GM20431 (cell line): Measurements from ENCODE around the gene MTSS2.

Source experiments
- in situ Hi-C: fragments of 300-500 bp; cut with MseI, MboI; formaldehyde crosslinking; loops from one replicate; pipeline ENCODE4 v1.15.0; 2020; ENCODE audit warnings: low sequenced_read_pairs; ENCODE audit not compliant: unreplicated experiment

MTSS2 gene

DNA sequence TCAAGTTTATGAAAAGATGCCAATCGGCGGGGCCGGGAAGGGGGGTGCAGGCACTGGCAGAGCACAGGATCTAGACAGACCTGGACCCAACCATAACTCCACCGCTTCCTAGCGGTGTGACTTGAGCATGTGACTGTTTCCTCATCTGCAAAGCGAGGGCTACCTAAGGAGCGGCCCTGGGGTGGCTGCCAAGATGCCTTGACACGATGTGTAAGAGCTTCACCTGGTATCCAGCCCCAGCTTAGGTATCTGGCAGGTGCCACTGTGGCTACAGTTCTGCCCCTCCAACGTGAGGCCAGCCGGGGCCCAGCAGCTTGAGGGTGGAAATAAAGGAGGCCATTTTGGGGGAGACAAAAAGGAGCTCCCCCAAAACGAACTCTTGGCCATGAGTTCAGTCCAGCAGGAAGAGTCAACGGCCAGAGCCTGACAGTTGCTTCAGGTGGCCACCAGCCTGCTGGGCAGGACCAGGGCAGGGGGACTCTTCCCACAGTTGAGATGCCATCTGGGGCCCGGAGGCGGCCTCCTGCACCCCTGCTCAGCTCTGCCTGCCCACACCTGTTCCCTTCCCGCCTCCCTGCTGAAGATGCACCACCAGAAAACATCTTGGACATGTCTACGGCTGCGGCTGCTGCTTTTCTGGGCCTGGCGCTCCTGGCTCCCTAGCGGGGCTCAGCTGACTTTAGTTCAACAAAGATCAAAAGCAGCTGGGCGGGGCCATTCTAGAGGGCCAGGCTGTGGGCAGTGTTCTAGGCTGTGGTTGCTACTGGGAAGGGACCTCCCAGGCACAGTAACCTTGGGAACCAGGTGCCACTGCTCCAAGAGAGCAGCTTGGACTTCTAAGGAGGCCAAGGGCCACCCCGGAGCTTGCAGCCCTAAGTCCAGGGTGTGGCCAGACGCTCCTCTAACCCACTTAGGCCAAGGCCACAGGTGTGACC is 3.4 kb upstream of the MTSS2 start:
- in situ Hi-C loops: loop anchor here (10.0 kb wide), 1 partner anchor 85 kb away; no protein-coding TSS in a partner anchor

DNA sequence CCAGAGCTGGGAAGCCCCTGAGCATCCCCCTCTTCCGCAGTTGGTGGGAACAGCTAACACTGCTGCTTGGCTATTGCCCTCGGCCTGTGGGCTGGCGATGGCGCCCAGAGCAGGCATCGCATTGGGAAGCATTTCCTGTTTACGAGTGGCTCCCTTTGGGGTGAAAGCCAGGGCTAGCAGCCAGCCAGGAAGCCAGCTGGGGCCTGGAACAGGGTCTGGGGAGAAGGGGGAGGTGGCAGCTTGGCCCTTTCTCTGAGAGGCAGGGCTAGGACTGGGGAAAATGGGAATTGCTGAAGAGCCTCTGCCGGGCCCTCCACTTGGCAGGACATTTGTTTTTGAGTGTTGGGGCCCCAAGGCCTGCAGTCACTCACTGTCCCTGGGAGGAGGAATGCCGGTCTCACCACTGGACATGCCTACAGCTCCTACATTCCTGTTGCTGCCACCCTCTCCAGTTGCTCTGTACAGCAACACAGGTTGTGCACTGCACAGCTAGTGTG is 2.4 kb upstream of the MTSS2 start:
- in situ Hi-C loops: loop anchor here (10.0 kb wide), 1 partner anchor 87 kb away; no protein-coding TSS in a partner anchor

DNA sequence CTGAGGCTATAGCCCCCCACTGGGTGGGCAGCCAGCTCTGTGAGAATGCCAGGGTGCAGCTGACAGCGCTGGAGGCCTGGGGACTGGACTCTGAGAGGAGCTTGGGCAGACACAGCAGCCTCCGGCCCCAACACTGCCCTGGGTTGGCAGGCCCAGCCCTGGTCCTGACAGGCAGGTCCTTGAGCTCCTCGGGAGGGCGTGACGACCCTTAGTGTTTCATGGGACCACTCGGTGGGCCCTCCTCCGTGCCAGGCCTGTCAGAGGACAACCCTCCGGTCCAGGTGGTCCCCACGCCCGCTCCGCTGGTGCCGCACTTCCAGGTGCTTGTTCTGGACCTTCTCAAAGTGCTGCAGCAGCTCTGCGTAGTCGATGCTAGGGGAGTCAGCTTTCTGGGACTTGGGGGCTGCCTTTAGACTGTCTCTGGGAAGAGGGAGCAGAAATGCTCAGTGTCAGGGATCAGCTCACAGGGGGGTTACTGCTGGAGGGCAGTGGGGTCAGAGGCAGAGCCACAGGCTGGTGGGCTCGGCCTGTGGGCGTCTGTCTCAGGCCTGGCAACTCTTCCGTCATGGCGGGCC is 1.9 kb upstream of the MTSS2 start:
- in situ Hi-C loops: loop anchor here (10.0 kb wide), 1 partner anchor 87 kb away; no protein-coding TSS in a partner anchor

DNA sequence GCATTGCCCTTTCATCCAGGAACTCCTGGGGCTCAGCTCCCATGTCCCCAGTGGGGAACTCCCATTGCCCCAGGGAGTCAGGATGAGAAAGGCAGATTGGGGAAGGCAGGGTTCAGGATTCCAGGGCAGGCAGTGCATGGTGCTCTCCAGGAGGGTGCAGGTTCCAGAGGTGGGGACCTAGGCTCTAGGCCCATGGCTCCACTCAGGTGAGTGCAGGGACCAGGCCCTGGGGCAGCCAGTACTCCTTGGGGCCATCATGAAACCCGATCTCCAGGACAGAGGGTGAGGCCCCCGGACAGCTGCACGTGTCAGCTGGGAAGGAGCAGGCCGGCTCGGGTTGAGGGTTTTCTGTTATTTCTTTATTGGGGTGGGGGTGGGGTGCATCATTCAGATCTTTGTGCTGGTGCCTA is 1.3 kb upstream of the MTSS2 start:
- in situ Hi-C loops: loop anchor here (10.0 kb wide), 1 partner anchor 88 kb away; no protein-coding TSS in a partner anchor

GRCh38 chr16:70686376-70687101 is 686 bp upstream of the MTSS2 start:
- in situ Hi-C loops: loop anchor here (10.0 kb wide), 1 partner anchor 88 kb away; no protein-coding TSS in a partner anchor

GRCh38 chr16:70685061-70685937 is 554 bp downstream of the MTSS2 start:
- in situ Hi-C loops: loop anchor here (10.0 kb wide), 1 partner anchor 90 kb away; no protein-coding TSS in a partner anchor

GRCh38 chr16:70684146-70685060 is 1.4 kb downstream of the MTSS2 start:
- in situ Hi-C loops: loop anchor here (10.0 kb wide), 1 partner anchor 90 kb away; no protein-coding TSS in a partner anchor

- in situ Hi-C loops: loop anchor here (10.0 kb wide), 1 partner anchor 91 kb away; no protein-coding TSS in a partner anchor
Observed at GRCh38 chr16:70683146-70683944, 2.5 kb downstream of the MTSS2 start.

- in situ Hi-C loops: loop anchor here (10.0 kb wide), 1 partner anchor 92 kb away; no protein-coding TSS in a partner anchor
Observed at GRCh38 chr16:70682239-70683145, 3.4 kb downstream of the MTSS2 start.

GRCh38 chr16:70681382-70682238 is 4.2 kb downstream of the MTSS2 start:
- in situ Hi-C loops: loop anchor here (10.0 kb wide), 1 partner anchor 93 kb away; no protein-coding TSS in a partner anchor

GRCh38 chr16:70680495-70681381 is 5.1 kb downstream of the MTSS2 start:
- in situ Hi-C loops: loop anchor here (10.0 kb wide), 1 partner anchor 94 kb away; no protein-coding TSS in a partner anchor

DNA sequence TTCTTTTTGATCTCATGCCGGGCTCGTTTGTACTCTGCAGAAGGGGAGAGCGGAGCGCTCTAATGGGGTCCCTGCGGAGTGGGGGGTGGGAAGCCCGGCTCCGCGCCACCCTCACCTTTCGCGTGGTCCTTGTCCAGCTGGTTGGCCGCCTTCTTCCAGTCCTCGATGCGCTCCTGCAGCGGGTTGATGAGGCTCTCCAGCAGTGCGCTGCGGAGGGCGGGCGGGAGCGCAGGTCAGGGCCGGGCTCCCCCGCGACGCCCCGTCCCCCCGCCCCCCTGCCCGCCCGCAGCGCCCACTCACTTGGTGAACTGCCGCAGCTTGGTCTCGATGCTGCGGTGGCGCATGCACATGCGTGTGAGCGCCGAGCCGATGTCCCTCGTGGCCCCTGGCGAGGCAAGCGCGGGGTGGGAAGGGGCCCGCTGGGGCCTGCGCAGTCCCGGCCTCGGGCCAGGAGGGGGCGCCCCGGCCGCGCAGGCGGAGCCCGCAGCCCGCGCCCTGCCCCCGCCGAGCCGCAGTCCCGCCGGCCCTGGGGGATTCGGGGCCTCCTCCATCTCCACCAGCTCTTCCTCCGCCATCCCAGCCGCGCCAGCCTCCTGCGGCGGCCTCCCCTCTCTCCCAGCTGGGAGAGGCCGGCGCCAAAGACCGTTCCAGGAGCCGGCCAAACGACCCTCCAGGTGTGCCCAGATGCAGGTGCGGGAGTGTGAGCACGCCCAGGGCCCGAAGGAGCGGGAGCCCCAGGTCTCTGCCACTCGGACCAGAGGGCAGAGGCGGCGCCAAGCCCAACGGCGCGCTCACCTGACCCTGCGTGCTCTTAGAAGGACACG is 6.0 kb downstream of the MTSS2 start:
- in situ Hi-C loops: loop anchor here (10.0 kb wide), 1 partner anchor 95 kb away; no protein-coding TSS in a partner anchor

GRCh38 chr16:70678898-70679670 is 6.8 kb downstream of the MTSS2 start:
- in situ Hi-C loops: no loop called here
